HCT116 (cell line): ENCODE measurements around the gene SYNJ1. TPM values are rescaled to one million over a fixed set of nuclear protein-coding genes. Genes with fewer than 3 reads are reported as not detected.

Source experiments
- ATAC-seq: fragments of 200-7000 bp; cut with Tn5 transposase; 2 replicates; pipeline ENCODE4 v1.9.1; 2020; ENCODE audit warnings: mild to moderate bottlenecking, moderate library complexity
- BruUV-seq: library from RNA; stranded (reverse); fragments of 400-500 nt; replicated peaks from 2 replicates; lab custom pipeline; 2021; lab: Mats Ljungman, UMichigan
- CTCF ChIA-PET: fragments of 300-600 bp; sonication (Branson Sonifier 250); formaldehyde crosslinking; loops from one replicate; lab custom pipeline; 2021; ENCODE audit warnings: antibody characterized with exemption; lab: Charles Lee
- POLR2A ChIA-PET: fragments of 300-600, 350-600 bp; sonication (Branson Sonifier 250); formaldehyde crosslinking; loops from one replicate; lab custom pipeline; 2021; ENCODE audit warnings: antibody characterized with exemption; lab: Charles Lee
- RAD21 ChIA-PET, 2 experiments: fragments of 300-600 bp; sonication (Branson Sonifier 250); formaldehyde crosslinking; loops; one replicate each; lab custom pipeline; 2023; ENCODE audit warnings: low total read pairs in 2 of 2; ENCODE audit not compliant: uncharacterized antibody in 2 of 2, unreplicated experiment in 2 of 2, low non-redundant PET in 1 of 2; lab: Charles Lee
- DNase-seq: peaks from one replicate; pipeline ENCODE4 v3.0.0-alpha.2; 2010; ENCODE audit warnings: low read depth, low spot score
- H2AFZ ChIP-seq: fragments of 200-600 bp; shearing (Covaris generic), sonication (generic); 2 replicates; pipeline ENCODE4 v1.6.1; 2017; ENCODE audit warnings: low read depth, mixed run types, mixed read lengths, antibody characterized with exemption, low read length; ENCODE audit not compliant: poor library complexity, severe bottlenecking
- H3K27ac ChIP-seq: 2 replicates; pipeline ENCODE4 v1.5.1; 2012; ENCODE audit warnings: low read depth, low read length
- H3K27me3 ChIP-seq: fragments of 200-600 bp; sonication (generic); 2 replicates; pipeline ENCODE4 v1.6.1; 2016; ENCODE audit warnings: mixed run types, low read length, mixed read lengths; ENCODE audit not compliant: insufficient read depth
- H3K36me3 ChIP-seq, 2 experiments: fragments of 200-500 bp in 1 of 2; fragments of 200-600 bp in 1 of 2; sonication (Bioruptor generic) in 1 of 2; sonication (generic) in 1 of 2; 2 replicates each; pipeline versions ENCODE4 v1.5.1 to v1.6.1; 2014 to 2016; ENCODE audit warnings: low read length in 2 of 2, inconsistent platforms in 1 of 2, mixed read lengths in 1 of 2, mixed run types in 1 of 2; ENCODE audit not compliant: insufficient read depth in 2 of 2, control insufficient read depth in 1 of 2
- H3K4me1 ChIP-seq, 2 experiments: fragments of 200-600 bp in 1 of 2; sonication (generic) in 1 of 2; 2 replicates each; pipeline versions ENCODE4 v1.5.1 to v1.6.1; 2012 to 2017; ENCODE audit warnings: low read length in 2 of 2, inconsistent platforms in 1 of 2, mild to moderate bottlenecking in 1 of 2, mixed read lengths in 1 of 2, mixed run types in 1 of 2, moderate library complexity in 1 of 2; ENCODE audit not compliant: insufficient read depth in 2 of 2, control insufficient read depth in 1 of 2
- H3K4me2 ChIP-seq: fragments of 200-600 bp; sonication (generic); 2 replicates; pipeline ENCODE4 v1.6.1; 2017; ENCODE audit warnings: mixed run types, low read length, mixed read lengths
- H3K4me3 ChIP-seq, 2 experiments: fragments of 200-600 bp in 1 of 2; sonication (generic) in 1 of 2; replicated peaks in 1 of 2; 2 replicates each; pipeline ENCODE4 v1.5.1; 2011 to 2016; ENCODE audit warnings: low read length in 2 of 2, control low read depth in 1 of 2, low read depth in 1 of 2, mild to moderate bottlenecking in 1 of 2, mixed read lengths in 1 of 2, mixed run types in 1 of 2
- H3K79me2 ChIP-seq: fragments of 200-600 bp; sonication (generic); 2 replicates; pipeline ENCODE4 v1.6.1; 2017; ENCODE audit warnings: mild to moderate bottlenecking, mixed run types, low read length, moderate library complexity, mixed read lengths; ENCODE audit not compliant: insufficient read depth
- H3K9ac ChIP-seq: fragments of 200-600 bp; sonication (generic); 2 replicates; pipeline ENCODE4 v1.6.1; 2016; ENCODE audit warnings: low read length, mixed read lengths
- H3K9me2 ChIP-seq: fragments of 200-600 bp; sonication (generic), shearing (Covaris generic); 2 replicates; pipeline ENCODE4 v1.6.1; 2017; ENCODE audit warnings: mixed run types, mild to moderate bottlenecking, moderate library complexity; ENCODE audit not compliant: insufficient read depth
- H3K9me3 ChIP-seq, 2 experiments: fragments of 200-500 bp in 1 of 2; fragments of 200-600 bp in 1 of 2; sonication (Bioruptor generic) in 1 of 2; sonication (generic) in 1 of 2; 2 replicates each; pipeline ENCODE4 v1.6.1; 2014 to 2017; ENCODE audit warnings: low read length in 2 of 2, mixed read lengths in 2 of 2, inconsistent platforms in 1 of 2, low read depth in 1 of 2, mild to moderate bottlenecking in 1 of 2, mixed run types in 1 of 2, moderate library complexity in 1 of 2; ENCODE audit not compliant: control insufficient read depth in 1 of 2, insufficient read depth in 1 of 2
- H4K20me1 ChIP-seq: fragments of 200-600 bp; sonication (generic), shearing (Covaris generic); 2 replicates; pipeline ENCODE4 v1.6.1; 2017; ENCODE audit warnings: mixed run types, mild to moderate bottlenecking, moderate library complexity; ENCODE audit not compliant: insufficient read depth
- CBX3 ChIP-seq: IDR thresholded peaks from 2 replicates; pipeline ENCODE4 v1.6.1; 2012; ENCODE audit warnings: low read depth
- CEBPB ChIP-seq: IDR thresholded peaks from 2 replicates; pipeline ENCODE4 v1.6.1; 2012; ENCODE audit warnings: low read depth
- EGR1 ChIP-seq: IDR thresholded peaks from 2 replicates; pipeline ENCODE4 v1.6.1; 2012; ENCODE audit warnings: low read depth
- ELF1 ChIP-seq: IDR thresholded peaks from 2 replicates; pipeline ENCODE4 v1.6.1; 2012; ENCODE audit warnings: low read depth, borderline replicate concordance
- EZH2 ChIP-seq: fragments of 200-600 bp; sonication (generic); IDR thresholded peaks from 2 replicates; pipeline ENCODE4 v1.6.1; 2017; ENCODE audit warnings: antibody characterized with exemption, mixed run types
- EZH2phosphoT487 ChIP-seq: fragments of 200-600 bp; IDR thresholded peaks from 2 replicates; pipeline ENCODE4 v1.6.1; 2018; ENCODE audit warnings: antibody characterized with exemption, borderline replicate concordance
- FOSL1 ChIP-seq: IDR thresholded peaks from 2 replicates; pipeline ENCODE4 v1.6.1; 2012; ENCODE audit warnings: low read depth
- JUND ChIP-seq: IDR thresholded peaks from 2 replicates; pipeline ENCODE4 v1.6.1; 2012
- POLR2A ChIP-seq: IDR thresholded peaks from 2 replicates; pipeline ENCODE4 v1.7.0; 2011; ENCODE audit warnings: borderline replicate concordance; ENCODE audit not compliant: insufficient read depth, insufficient read length; ENCODE audit errors: extremely low read depth
- POLR2AphosphoS5 ChIP-seq: IDR thresholded peaks from 2 replicates; pipeline ENCODE4 v1.6.1; 2011; ENCODE audit warnings: mild to moderate bottlenecking, low read depth, low read length, moderate library complexity
- RAD21 ChIP-seq: IDR thresholded peaks from 2 replicates; pipeline ENCODE4 v1.6.1; 2012; ENCODE audit warnings: low read depth, mild to moderate bottlenecking
- SIN3A ChIP-seq: IDR thresholded peaks from 2 replicates; pipeline ENCODE4 v1.6.1; 2012; ENCODE audit warnings: low read depth
- SP1 ChIP-seq: IDR thresholded peaks from 2 replicates; pipeline ENCODE4 v1.6.1; 2012; ENCODE audit warnings: low read depth
- SRF ChIP-seq: IDR thresholded peaks from 2 replicates; pipeline ENCODE4 v1.6.1; 2012; ENCODE audit warnings: low read depth
- YY1 ChIP-seq: IDR thresholded peaks from 2 replicates; pipeline ENCODE4 v1.6.1; 2011; ENCODE audit warnings: low read length, low read depth, moderate library complexity, mild to moderate bottlenecking; ENCODE audit not compliant: insufficient replicate concordance; ENCODE audit errors: extremely low read depth
- ZBTB33 ChIP-seq: IDR thresholded peaks from 2 replicates; pipeline ENCODE4 v1.6.1; 2011; ENCODE audit warnings: mild to moderate bottlenecking, low read length, moderate library complexity; ENCODE audit not compliant: insufficient replicate concordance; ENCODE audit errors: extremely low read depth
- ZFX ChIP-seq: fragments of 450-650 bp; IDR thresholded peaks from 2 replicates; pipeline ENCODE4 v1.6.1; 2017
- ZNF274 ChIP-seq: fragments of 200-500 bp; sonication (Bioruptor generic); IDR thresholded peaks from 2 replicates; pipeline ENCODE4 v1.6.1; 2014; ENCODE audit warnings: mild to moderate bottlenecking, low read depth, low read length, inconsistent platforms
- intact Hi-C: fragments of 100-400 bp; cut with micrococcal nuclease; formaldehyde crosslinking; loops from 2 replicates; pipeline ENCODE4 v1.10.0; 2022
- total RNA-seq: library from RNA; stranded (reverse); gene quantifications from one replicate; pipeline ENCODE4 v1.2.1, GENCODE V29; 2021; ENCODE audit not compliant: unreplicated experiment
- TF ChIP-seq, protein P1 (sequence below), 3 experiments: fragments of 200-600 bp in 1 of 3; sonication (generic) in 1 of 3; IDR thresholded peaks in 2 of 3; conservative IDR thresholded peaks in 1 of 3; 2 replicates each; pipeline ENCODE4 v1.5.1; 2012 to 2017; ENCODE audit warnings: low read depth in 2 of 3, low read length in 2 of 3, antibody characterized with exemption in 1 of 3, borderline replicate concordance in 1 of 3, control low read depth in 1 of 3, mild to moderate bottlenecking in 1 of 3, mixed read lengths in 1 of 3, mixed run types in 1 of 3, moderate library complexity in 1 of 3; ENCODE audit not compliant: insufficient read depth in 1 of 3

The SYNJ1 gene
- total RNA-seq, 1 experiment from 2014 or later = 7.2 TPM

DNA sequence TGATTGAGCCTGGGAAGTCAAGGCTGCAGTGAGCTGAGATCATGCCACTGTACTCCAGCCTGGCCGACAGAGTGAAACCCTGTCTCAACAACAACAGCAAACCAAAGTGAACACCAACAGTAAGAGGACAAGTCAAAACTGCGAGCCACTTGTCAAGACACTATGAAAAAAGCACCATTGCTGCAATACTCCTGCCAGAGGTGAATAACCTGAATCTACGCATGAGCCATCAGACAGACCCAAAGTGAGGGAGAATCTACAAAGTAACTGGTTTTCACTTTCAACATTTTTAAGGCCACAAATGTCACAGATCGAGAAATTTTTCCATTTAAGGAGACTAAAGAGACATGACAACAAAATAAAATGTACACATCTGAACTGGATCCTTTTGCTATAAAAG, 21.9 kb downstream of the SYNJ1 start:
- Histone ChIP-seq H3K27ac (no peak overlapping the region), H2AFZ (no peak overlapping the region), H3K27me3 (no peaks in the 10 kb centered on the region), H3K9ac (no peak overlapping the region), H3K4me3 (no peak overlapping the region), H4K20me1 (no peaks in the 10 kb centered on the region), H3K4me2 (no peak overlapping the region), H3K36me3 (no peaks in the 10 kb centered on the region), H3K9me2 (no peaks in the 10 kb centered on the region)
- CTCF ChIA-PET = no interaction called here
- no TSS peak for BruUV-seq
- intact Hi-C loops = no loop called here
- RAD21 ChIA-PET = no interaction called here
- POLR2A ChIA-PET = no interaction called here
- no peak for ATAC-seq
- no peak for TF ChIP-seq SIN3A
- TF ChIP-seq EZH2phosphoT487 = no peak
- TF ChIP-seq YY1 = no peak
- no peak for TF ChIP-seq CBX3
- no peak for TF ChIP-seq SP1
- no peak for TF ChIP-seq FOSL1
- no peak for TF ChIP-seq CEBPB
- no peak for TF ChIP-seq POLR2AphosphoS5
- no peak for TF ChIP-seq ZFX
- no peak for TF ChIP-seq ZBTB33
- no peak for TF ChIP-seq JUND
- TF ChIP-seq RAD21 = no peak
- no peak for TF ChIP-seq ELF1
- TF ChIP-seq ZNF274 = no peak
- no peak for TF ChIP-seq EGR1
- TF ChIP-seq EZH2 = no peak
- TF ChIP-seq, protein P1, sequence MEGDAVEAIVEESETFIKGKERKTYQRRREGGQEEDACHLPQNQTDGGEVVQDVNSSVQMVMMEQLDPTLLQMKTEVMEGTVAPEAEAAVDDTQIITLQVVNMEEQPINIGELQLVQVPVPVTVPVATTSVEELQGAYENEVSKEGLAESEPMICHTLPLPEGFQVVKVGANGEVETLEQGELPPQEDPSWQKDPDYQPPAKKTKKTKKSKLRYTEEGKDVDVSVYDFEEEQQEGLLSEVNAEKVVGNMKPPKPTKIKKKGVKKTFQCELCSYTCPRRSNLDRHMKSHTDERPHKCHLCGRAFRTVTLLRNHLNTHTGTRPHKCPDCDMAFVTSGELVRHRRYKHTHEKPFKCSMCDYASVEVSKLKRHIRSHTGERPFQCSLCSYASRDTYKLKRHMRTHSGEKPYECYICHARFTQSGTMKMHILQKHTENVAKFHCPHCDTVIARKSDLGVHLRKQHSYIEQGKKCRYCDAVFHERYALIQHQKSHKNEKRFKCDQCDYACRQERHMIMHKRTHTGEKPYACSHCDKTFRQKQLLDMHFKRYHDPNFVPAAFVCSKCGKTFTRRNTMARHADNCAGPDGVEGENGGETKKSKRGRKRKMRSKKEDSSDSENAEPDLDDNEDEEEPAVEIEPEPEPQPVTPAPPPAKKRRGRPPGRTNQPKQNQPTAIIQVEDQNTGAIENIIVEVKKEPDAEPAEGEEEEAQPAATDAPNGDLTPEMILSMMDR (IDR thresholded peaks at IDR 0.05 in 2 of 3, conservative IDR thresholded peaks at IDR 0.05 in 1 of 3; ENCODE audit: borderline replicate concordance in 1 of 3, insufficient read depth in 1 of 3, low read depth in 2 of 3, low read length in 2 of 3) = no peak
- TF ChIP-seq POLR2A = no peak
- no peak for TF ChIP-seq SRF
- TF ChIP-seq, all 23 proteins: peak for 0
- no peaks in the 10 kb centered on the region for H3K79me2 ChIP-seq
- H3K4me1 ChIP-seq = no peaks in the 10 kb centered on the region
- no peak for DNase-seq
- no peaks in the 10 kb centered on the region for H3K9me3 ChIP-seq
